HEK293 (cell line): ENCODE data around the gene EYA3.

Experiments used
- FEZF1 ChIP-seq: fragments of 450-650 bp; formaldehyde crosslinking; IDR thresholded peaks from 2 replicates; pipeline ENCODE4 v1.5.1; 2016; ENCODE audit warnings: missing biosample characterization, missing genetic modification characterization
- GLI4 ChIP-seq: fragments of 450-650 bp; formaldehyde crosslinking; IDR thresholded peaks from 2 replicates; pipeline ENCODE4 v1.5.1; 2016; ENCODE audit warnings: missing biosample characterization, missing genetic modification characterization
- PBX3 ChIP-seq: sonication (generic); formaldehyde crosslinking; IDR thresholded peaks from 2 replicates; pipeline ENCODE4 v1.8.1; 2022; ENCODE audit warnings: mild to moderate bottlenecking, moderate library complexity, missing genetic modification reagents
- SETDB1 ChIP-seq: IDR thresholded peaks from one replicate; pipeline ENCODE4 v1.6.1; 2017; ENCODE audit warnings: mild to moderate bottlenecking, low read length, moderate library complexity, mixed read lengths; ENCODE audit not compliant: insufficient read length
- ZNF426 ChIP-seq: fragments of 450-650 bp; formaldehyde crosslinking; IDR thresholded peaks from 2 replicates; pipeline ENCODE4 v1.5.1; 2017; ENCODE audit warnings: missing biosample characterization, missing genetic modification characterization, mild to moderate bottlenecking, inconsistent platforms, moderate library complexity
- ZNF513 ChIP-seq: fragments of 450-650 bp; IDR thresholded peaks from 2 replicates; pipeline ENCODE4 v1.5.1; 2018; ENCODE audit warnings: missing biosample characterization, missing genetic modification characterization
- ZNF530 ChIP-seq: fragments of 450-650 bp; formaldehyde crosslinking; IDR thresholded peaks from 2 replicates; pipeline ENCODE4 v1.5.1; 2016; ENCODE audit warnings: low read depth, missing biosample characterization, missing genetic modification characterization
- ZNF560 ChIP-seq: fragments of 450-650 bp; formaldehyde crosslinking; IDR thresholded peaks from 2 replicates; pipeline ENCODE4 v1.5.1; 2017; ENCODE audit warnings: missing biosample characterization, missing genetic modification characterization, borderline replicate concordance
- ZNF664 ChIP-seq: fragments of 450-650 bp; formaldehyde crosslinking; IDR thresholded peaks from 2 replicates; pipeline ENCODE4 v1.5.1; 2016; ENCODE audit warnings: missing biosample characterization, missing genetic modification characterization
- ZNF76 ChIP-seq: fragments of 450-650 bp; formaldehyde crosslinking; IDR thresholded peaks from 2 replicates; pipeline ENCODE4; 2016; ENCODE audit warnings: low read depth, missing biosample characterization, missing genetic modification characterization, borderline replicate concordance
- ZNF776 ChIP-seq: fragments of 450-650 bp; formaldehyde crosslinking; IDR thresholded peaks from 2 replicates; pipeline ENCODE4 v1.5.0; 2017; ENCODE audit warnings: missing biosample characterization, missing genetic modification characterization, borderline replicate concordance
- TF ChIP-seq, protein P1 (sequence below): fragments of 450-650 bp; formaldehyde crosslinking; IDR thresholded peaks from 2 replicates; pipeline ENCODE4 v1.5.1; 2016; ENCODE audit warnings: missing biosample characterization, missing genetic modification characterization
- TF ChIP-seq, protein P2 (sequence below): fragments of 450-650 bp; formaldehyde crosslinking; IDR thresholded peaks from 2 replicates; pipeline ENCODE4 v1.5.1; 2016; ENCODE audit warnings: missing biosample characterization, missing genetic modification characterization

GRCh38 chr1:28104866-28105467 lies 16.6 kb upstream of the EYA3 start:
- TF ChIP-seq, protein P1, sequence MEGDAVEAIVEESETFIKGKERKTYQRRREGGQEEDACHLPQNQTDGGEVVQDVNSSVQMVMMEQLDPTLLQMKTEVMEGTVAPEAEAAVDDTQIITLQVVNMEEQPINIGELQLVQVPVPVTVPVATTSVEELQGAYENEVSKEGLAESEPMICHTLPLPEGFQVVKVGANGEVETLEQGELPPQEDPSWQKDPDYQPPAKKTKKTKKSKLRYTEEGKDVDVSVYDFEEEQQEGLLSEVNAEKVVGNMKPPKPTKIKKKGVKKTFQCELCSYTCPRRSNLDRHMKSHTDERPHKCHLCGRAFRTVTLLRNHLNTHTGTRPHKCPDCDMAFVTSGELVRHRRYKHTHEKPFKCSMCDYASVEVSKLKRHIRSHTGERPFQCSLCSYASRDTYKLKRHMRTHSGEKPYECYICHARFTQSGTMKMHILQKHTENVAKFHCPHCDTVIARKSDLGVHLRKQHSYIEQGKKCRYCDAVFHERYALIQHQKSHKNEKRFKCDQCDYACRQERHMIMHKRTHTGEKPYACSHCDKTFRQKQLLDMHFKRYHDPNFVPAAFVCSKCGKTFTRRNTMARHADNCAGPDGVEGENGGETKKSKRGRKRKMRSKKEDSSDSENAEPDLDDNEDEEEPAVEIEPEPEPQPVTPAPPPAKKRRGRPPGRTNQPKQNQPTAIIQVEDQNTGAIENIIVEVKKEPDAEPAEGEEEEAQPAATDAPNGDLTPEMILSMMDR: no peak
- TF ChIP-seq ZNF664 (tag by site-specific recombination) (peak; percentile 76; the same call in 1 of the 2 replicates), FEZF1 (tag by site-specific recombination) (no peak), SETDB1 (no peak), ZNF560 (tag by site-specific recombination) (no peak), ZNF776 (tag by site-specific recombination) (no peak), ZNF76 (tag by site-specific recombination) (no peak), PBX3 (CRISPR knock-in tag) (no peak), ZNF530 (tag by site-specific recombination) (no peak), GLI4 (no peak), ZNF513 (tag by site-specific recombination) (no peak), ZNF426 (no peak)
- TF ChIP-seq, protein P2, sequence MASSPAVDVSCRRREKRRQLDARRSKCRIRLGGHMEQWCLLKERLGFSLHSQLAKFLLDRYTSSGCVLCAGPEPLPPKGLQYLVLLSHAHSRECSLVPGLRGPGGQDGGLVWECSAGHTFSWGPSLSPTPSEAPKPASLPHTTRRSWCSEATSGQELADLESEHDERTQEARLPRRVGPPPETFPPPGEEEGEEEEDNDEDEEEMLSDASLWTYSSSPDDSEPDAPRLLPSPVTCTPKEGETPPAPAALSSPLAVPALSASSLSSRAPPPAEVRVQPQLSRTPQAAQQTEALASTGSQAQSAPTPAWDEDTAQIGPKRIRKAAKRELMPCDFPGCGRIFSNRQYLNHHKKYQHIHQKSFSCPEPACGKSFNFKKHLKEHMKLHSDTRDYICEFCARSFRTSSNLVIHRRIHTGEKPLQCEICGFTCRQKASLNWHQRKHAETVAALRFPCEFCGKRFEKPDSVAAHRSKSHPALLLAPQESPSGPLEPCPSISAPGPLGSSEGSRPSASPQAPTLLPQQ (tag by site-specific recombination): no peak
